Naive thymus-derived CD8-positive, alpha-beta T cell (primary cell): ENCODE results near the gene MAGI1. TPM values are rescaled to one million over a fixed set of nuclear protein-coding genes. Genes with fewer than 3 reads are reported as not detected.

Experiments
- ATAC-seq, 2 donors: fragments of 150-1000 bp; cut with Tn5 transposase in 1 of 2; sonication (Bioruptor Pico), chemical (Tn5 transposase) in 1 of 2; 1 replicate in 1 of 2; 2 replicates in 1 of 2; pipeline ENCODE4 v1.10.0; 2021; ENCODE audit warnings: mild to moderate bottlenecking in 2 of 2, moderate library complexity in 2 of 2
- POLR2A ChIA-PET: fragments of 350-600 bp; sonication (Branson Sonifier 250); formaldehyde crosslinking; loops from one replicate; lab custom pipeline; 2021; ENCODE audit warnings: antibody characterized with exemption; lab: Charles Lee
- DNase-seq, 10 donors: peaks; one replicate each; pipeline versions ENCODE4 v3.0.0 to v3.0.0-alpha.2; 2020 to 2022
- H3K27ac Mint-ChIP-seq, 10 donors: one replicate each; pipeline ENCODE4 v1.8.0; 2020 to 2022; ENCODE audit warnings: mild to moderate bottlenecking in 10 of 10, mixed read lengths in 10 of 10, moderate library complexity in 4 of 10, inconsistent platforms in 1 of 10
- H3K27me3 Mint-ChIP-seq, 5 donors: one replicate each; pipeline ENCODE4 v1.8.0; 2021 to 2022; ENCODE audit warnings: mixed read lengths in 5 of 5
- H3K36me3 Mint-ChIP-seq, 3 donors: one replicate each; pipeline ENCODE4 v1.8.0; 2020 to 2022; ENCODE audit warnings: mixed read lengths in 3 of 3, mild to moderate bottlenecking in 2 of 3, inconsistent platforms in 1 of 3
- H3K4me1 Mint-ChIP-seq, 4 donors: one replicate each; pipeline ENCODE4 v1.8.0; 2021 to 2022; ENCODE audit warnings: mixed read lengths in 4 of 4
- H3K4me3 Mint-ChIP-seq, 10 donors: one replicate each; pipeline ENCODE4 v1.8.0; 2020 to 2022; ENCODE audit warnings: mild to moderate bottlenecking in 10 of 10, mixed read lengths in 10 of 10, moderate library complexity in 6 of 10, inconsistent platforms in 1 of 10
- H3K9me3 Mint-ChIP-seq, 9 donors: one replicate each; pipeline ENCODE4 v1.8.0; 2020 to 2022; ENCODE audit warnings: mixed read lengths in 9 of 9, mild to moderate bottlenecking in 3 of 9, inconsistent platforms in 1 of 9, moderate library complexity in 1 of 9
- polyA plus RNA-seq, 3 donors: library from polyadenylated mRNA; unstranded; fragments of 300-500 nt; fragmentation: Illumina TruSeq; gene quantifications; one replicate each; pipeline ENCODE4 v1.2.3, GENCODE V29; 2021
- total RNA-seq, 8 experiments: library from RNA in 2 of 8; stranded (reverse) in 2 of 8; gene quantifications; one replicate each; pipeline ENCODE4 v1.2.3 and lab custom pipeline; 2021 to 2026

The MAGI1 gene
- total and polyA plus RNA-seq, 5 experiments from 2014 or later: not detected

DNA sequence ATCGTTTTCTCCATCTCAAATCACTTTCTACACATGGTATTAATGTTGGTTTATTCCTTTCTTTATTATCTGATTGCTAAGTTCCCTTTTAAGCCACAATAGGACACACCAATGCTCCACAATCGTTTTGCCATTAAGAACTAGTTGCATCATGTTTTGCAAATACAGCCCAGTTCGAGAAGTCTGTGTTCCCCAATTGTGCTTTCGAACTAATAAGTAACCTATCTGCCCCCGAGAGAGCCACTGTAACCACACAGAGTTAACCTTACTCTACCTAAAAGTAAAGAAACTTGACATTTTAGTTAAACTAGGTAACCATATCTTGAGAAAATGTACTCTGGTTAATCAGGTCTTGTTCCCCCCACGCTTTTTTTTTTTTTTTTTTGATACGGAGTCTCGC, 39.1 kb downstream of the MAGI1 start:
- no peak for ATAC-seq
- H3K27ac Mint-ChIP-seq: no peak overlapping the region
- no peaks in the 10 kb centered on the region for H3K36me3 Mint-ChIP-seq
- no peaks in the 10 kb centered on the region for H3K4me1 Mint-ChIP-seq
- DNase-seq: no peak
- POLR2A ChIA-PET: no interaction called here
- peaks cover 1 to 20% (median 4%) of the 10 kb centered on the region in 5 donors for H3K27me3 Mint-ChIP-seq
- H3K9me3 Mint-ChIP-seq: peaks cover 0 to 7% (median 0%) of the 10 kb centered on the region in 9 donors
- no peak overlapping the region for H3K4me3 Mint-ChIP-seq

DNA sequence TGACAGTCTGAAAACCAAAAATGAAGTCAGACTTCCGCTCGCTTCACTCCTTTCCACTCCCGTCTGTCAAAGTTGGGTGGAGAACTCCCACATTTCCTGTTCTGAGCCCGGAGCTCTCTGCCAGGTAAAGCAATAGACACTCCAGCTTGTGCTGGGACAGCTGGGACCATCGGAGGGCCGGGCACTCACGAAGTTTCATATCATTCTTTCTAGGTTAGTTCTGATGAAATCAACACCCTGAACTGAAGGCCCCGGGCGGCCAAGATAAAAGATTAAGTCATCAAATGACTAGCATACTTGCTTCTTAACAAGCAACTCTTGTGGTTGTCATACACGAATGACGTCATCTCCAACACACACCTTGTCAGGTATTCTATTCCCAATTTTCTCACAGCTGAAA, 42.1 kb downstream of the MAGI1 start:
- Mint-ChIP-seq H3K9me3 (peaks cover 0 to 8% (median 0%) of the 10 kb centered on the region in 9 donors), H3K27ac (no peak overlapping the region), H3K36me3 (no peaks in the 10 kb centered on the region), H3K4me3 (no peak overlapping the region), H3K4me1 (no peaks in the 10 kb centered on the region), H3K27me3 (peaks cover under 1 to 12% (median 1%) of the 10 kb centered on the region in 5 donors)
- DNase-seq: no peak
- POLR2A ChIA-PET: no interaction called here
- no peak for ATAC-seq

DNA sequence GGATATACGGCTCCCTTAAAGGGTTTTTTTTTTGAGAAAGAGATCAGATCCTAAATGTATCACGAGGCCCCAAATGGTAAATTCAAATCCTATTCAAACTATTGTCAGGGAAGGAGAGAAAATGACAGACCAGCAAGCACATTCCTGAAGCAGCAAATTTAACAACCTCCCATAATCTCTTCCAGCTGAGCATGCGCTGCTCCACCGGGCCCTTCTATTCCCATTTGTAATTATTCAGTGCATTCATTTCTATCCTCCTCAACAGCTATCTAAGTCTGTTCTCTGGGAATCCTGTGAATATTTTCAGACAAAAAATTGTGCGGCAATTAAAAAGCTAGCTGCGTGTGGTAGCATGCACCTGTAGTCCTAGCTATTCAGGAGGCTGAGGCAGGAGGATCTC, 43.2 kb downstream of the MAGI1 start:
- H3K27ac Mint-ChIP-seq: no peak overlapping the region
- H3K4me1 Mint-ChIP-seq: no peaks in the 10 kb centered on the region
- H3K4me3 Mint-ChIP-seq: no peak overlapping the region
- POLR2A ChIA-PET: no interaction called here
- H3K36me3 Mint-ChIP-seq: no peaks in the 10 kb centered on the region
- no peak for ATAC-seq
- no peak for DNase-seq
- peaks cover 0 to 8% (median 0%) of the 10 kb centered on the region in 9 donors for H3K9me3 Mint-ChIP-seq
- peaks cover 1 to 7% (median 1%) of the 10 kb centered on the region in 5 donors for H3K27me3 Mint-ChIP-seq

DNA sequence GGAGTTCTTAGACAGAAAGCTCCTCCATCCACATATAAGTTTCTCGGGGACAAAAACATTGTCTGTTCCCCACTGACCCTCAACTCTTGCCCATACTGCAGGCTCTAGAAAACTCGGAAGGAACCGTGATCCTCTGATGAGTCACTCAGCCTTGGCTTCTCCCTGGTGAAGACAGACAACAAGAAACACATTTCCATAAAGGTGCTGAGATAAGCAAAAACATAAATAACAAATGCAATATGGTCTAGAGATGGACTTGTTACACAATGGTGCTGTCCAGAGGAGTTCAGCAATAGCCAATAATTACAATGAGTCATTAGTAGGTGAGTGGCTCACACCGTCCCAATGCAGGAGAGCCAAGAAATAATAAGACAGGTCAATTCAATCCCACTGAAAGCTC, 43.7 kb downstream of the MAGI1 start:
- H3K27me3 Mint-ChIP-seq: peaks cover 0 to 8% (median 1%) of the 10 kb centered on the region in 5 donors
- POLR2A ChIA-PET: no interaction called here
- DNase-seq: no peak
- no peak for ATAC-seq
- no peak overlapping the region for H3K4me3 Mint-ChIP-seq
- H3K4me1 Mint-ChIP-seq: no peaks in the 10 kb centered on the region
- H3K36me3 Mint-ChIP-seq: no peaks in the 10 kb centered on the region
- no peak overlapping the region for H3K27ac Mint-ChIP-seq
- peaks cover 0 to 8% (median 0%) of the 10 kb centered on the region in 9 donors for H3K9me3 Mint-ChIP-seq

DNA sequence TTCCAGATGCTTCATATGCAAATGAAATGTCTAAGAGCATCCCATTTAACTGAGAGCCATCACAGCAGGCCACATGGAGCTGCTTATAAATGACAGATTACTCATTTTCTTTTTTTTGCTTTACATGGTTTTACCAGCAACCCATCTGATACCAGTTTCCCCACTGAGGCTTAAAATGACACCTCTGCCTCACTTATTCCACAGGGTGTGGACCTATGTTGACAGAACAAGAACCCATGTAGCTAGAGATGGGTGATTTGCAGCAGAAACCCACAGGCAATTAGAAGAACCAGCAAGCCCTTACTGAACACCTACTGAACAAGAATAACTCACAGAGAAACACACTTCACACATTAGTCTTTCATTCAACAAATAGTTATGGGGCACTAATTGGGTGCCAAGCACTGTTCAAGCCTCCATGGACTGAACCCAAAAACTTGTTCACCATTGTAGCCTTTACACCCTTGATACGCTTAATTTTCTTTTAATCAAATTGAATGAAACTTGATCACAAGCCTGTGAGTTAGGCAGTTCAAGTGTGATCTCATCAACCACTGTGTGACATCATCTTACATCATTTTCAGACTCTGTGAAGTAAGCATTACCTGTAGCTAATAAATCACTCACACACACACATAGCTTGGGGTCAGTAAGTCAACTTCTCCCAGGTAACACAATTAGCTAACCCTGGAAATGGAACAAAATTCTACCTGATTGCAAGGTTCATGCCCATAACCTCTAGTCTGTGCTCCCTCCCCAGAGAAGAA, 45.4 kb downstream of the MAGI1 start:
- DNase-seq (no peak), ATAC-seq (no peak)
- Mint-ChIP-seq H3K27me3 (peaks cover 1 to 11% (median 4%) of the 10 kb centered on the region in 5 donors), H3K27ac (no peak overlapping the region), H3K36me3 (no peaks in the 10 kb centered on the region), H3K4me3 (no peak overlapping the region), H3K9me3 (peaks cover 0 to 8% (median 0%) of the 10 kb centered on the region in 9 donors), H3K4me1 (no peaks in the 10 kb centered on the region)
- POLR2A ChIA-PET: no interaction called here

DNA sequence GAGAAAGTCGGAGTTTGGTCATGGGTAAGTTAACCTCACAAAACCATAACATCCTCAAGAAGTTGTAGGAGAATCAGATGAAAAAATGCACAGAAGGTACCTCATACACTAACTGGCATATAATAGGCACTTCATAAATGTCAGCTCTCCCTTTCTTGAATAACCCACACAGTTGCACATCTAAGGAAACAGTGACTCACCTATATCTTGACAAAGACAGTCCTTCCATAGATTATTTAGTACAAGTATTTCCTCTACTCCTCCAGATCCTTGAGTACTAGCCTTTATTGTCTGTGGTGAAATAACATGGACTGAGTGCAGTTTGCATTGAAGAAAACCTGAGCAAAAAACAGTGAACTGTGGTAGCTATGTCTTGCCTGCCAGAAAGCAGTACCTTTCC, 46.6 kb downstream of the MAGI1 start:
- H3K27ac Mint-ChIP-seq: no peak overlapping the region
- no peak for DNase-seq
- H3K4me1 Mint-ChIP-seq: no peaks in the 10 kb centered on the region
- ATAC-seq: no peak
- POLR2A ChIA-PET: no interaction called here
- no peak overlapping the region for H3K4me3 Mint-ChIP-seq
- H3K27me3 Mint-ChIP-seq: peaks cover 1 to 14% (median 5%) of the 10 kb centered on the region in 5 donors
- H3K9me3 Mint-ChIP-seq: peaks cover 0 to 5% (median 0%) of the 10 kb centered on the region in 9 donors
- H3K36me3 Mint-ChIP-seq: no peaks in the 10 kb centered on the region

DNA sequence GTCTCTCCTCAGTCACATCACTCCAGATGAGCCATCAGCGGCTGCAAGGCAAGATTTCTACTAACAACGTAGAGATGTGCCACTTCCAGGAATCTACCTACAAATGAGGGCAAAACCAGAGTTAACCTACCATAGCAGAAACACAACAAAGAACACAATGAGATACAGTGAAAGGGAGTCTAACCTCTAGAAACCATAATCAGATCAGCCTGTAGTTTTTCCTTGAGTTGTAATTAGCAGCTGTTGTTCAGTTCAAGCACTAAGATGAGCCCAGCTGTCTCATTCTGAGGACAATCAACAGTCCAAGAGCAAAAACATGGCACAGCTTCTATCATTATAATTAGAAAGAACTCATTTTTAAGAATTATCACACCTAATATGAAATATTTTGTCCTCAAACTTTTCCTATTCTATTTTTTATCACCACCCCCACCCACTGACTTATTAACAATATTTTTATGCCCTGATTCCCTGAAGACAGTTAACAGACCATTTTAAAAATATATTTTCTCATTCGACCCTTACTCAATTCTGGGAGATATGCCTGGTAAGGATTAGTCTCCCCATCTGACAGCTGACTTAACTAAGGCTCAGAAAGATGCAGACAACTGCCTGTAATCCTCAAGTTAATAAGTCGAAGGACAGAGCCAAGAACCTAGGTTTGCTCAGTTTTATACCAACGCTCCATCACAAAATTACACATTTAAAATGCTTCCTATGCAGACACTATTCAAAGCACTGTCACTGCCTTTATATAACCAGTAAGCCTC, 50.1 kb downstream of the MAGI1 start:
- peaks cover 0 to 6% (median 0%) of the 10 kb centered on the region in 9 donors for H3K9me3 Mint-ChIP-seq
- no peaks in the 10 kb centered on the region for H3K36me3 Mint-ChIP-seq
- peaks cover 1 to 14% (median 7%) of the 10 kb centered on the region in 5 donors for H3K27me3 Mint-ChIP-seq
- POLR2A ChIA-PET: no interaction called here
- no peaks in the 10 kb centered on the region for H3K4me1 Mint-ChIP-seq
- ATAC-seq (no peak), DNase-seq (no peak)
- H3K4me3 Mint-ChIP-seq: no peak overlapping the region
- H3K27ac Mint-ChIP-seq: no peak overlapping the region

DNA sequence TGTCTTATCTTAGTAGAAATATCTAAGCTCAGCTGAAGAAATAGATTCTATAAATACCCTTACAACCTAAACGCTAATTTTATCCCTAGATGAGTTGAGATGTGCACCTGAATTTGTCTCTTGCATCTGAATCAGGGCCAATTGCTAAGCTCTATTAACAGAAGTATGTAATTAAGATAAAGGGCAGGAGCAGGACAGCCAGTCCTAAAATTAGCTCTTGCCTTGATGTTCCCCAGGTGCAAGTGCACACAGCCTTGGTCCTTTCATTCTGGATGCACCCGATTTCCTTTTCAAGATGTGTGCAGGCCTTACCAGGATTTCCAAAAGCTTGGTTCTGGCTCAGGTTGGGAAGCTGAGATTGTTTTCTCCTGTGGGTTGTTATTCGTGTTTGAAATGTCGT, 52.4 kb downstream of the MAGI1 start:
- H3K9me3 Mint-ChIP-seq: peaks cover 0 to 3% (median 0%) of the 10 kb centered on the region in 9 donors
- no peak overlapping the region for H3K4me3 Mint-ChIP-seq
- POLR2A ChIA-PET: interaction anchor here (0.7 kb wide), 1 partner anchor 122 kb away, joined by 5 read pairs; no protein-coding TSS in a partner anchor
- H3K4me1 Mint-ChIP-seq: no peaks in the 10 kb centered on the region
- peaks cover 0 to 14% (median 7%) of the 10 kb centered on the region in 5 donors for H3K27me3 Mint-ChIP-seq
- ATAC-seq: no peak
- no peak for DNase-seq
- H3K27ac Mint-ChIP-seq: no peak overlapping the region
- H3K36me3 Mint-ChIP-seq: no peaks in the 10 kb centered on the region

DNA sequence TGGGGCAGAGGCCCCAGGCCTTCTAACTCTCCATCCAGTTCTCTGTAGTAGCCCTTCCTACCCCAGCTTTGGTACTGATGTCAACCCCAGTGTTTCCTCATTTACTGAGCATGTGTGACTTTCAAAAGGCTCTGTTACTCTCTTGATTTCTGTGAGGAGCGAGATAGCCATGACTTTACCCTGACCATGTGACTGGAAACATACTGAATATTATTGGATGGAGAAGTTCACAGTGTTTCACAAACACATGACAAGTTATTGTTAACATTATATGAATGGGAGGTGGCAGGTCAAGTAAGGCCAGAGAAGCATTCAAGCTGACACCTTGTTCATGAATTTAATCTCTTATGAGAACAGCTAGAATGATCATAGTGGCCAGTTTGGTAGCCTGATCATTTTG, 53.7 kb downstream of the MAGI1 start:
- H3K27me3 Mint-ChIP-seq: peaks cover 0 to 14% (median 5%) of the 10 kb centered on the region in 5 donors

DNA sequence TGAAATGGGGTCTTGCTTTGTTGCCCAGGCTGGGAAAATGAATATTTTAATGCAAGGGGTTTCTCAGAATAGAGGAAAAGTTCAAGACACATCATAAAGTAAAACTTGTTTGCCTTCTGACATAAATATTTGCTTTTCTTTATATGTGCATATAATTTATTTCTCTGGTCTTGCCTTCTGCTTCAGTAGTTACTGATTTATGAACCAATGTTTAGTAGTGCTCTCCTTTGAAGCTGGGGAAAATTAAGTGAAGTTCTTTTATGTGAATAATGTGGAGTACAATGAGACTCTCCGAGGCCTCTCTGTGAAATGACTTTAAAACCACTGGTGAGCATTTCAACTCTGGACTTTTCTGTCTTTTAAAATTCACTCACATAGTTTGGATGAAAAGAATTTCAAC, 55.6 kb downstream of the MAGI1 start:
- no peak for ATAC-seq
- Mint-ChIP-seq H3K27ac (no peak overlapping the region), H3K27me3 (peaks cover 0 to 4% (median 2%) of the 10 kb centered on the region in 5 donors), H3K36me3 (no peaks in the 10 kb centered on the region), H3K4me1 (no peaks in the 10 kb centered on the region), H3K4me3 (no peak overlapping the region), H3K9me3 (peaks cover 0 to 5% (median 0%) of the 10 kb centered on the region in 9 donors)
- DNase-seq: no peak
- POLR2A ChIA-PET: no interaction called here

More for the DNA sequence above, 53.7 kb downstream of the MAGI1 start:
- Mint-ChIP-seq H3K9me3 (peaks cover 0 to 4% (median 0%) of the 10 kb centered on the region in 9 donors), H3K4me1 (no peaks in the 10 kb centered on the region), H3K27ac (no peak overlapping the region), H3K36me3 (no peaks in the 10 kb centered on the region), H3K4me3 (no peak overlapping the region)
- POLR2A ChIA-PET: no interaction called here
- DNase-seq: no peak
- ATAC-seq: no peak

DNA sequence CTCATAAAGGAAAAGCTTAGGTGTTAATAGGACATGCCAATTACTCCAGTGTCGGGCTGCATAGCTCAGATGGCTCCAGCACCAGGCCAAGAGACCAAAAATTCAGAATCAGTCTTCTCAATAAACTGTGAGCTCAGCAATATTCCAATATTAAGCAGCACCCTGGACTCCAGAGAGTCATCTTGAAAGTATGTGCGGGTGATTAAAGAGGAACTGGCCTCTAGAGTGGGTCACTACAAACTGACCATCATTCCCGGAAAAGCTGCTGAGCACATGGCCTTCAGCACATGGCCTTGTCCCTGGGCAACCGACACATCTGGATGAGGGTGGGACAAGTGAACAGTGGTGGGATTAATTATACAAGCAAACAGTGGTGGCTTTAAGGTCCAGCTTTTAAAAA, 59.0 kb downstream of the MAGI1 start:
- no peak overlapping the region for H3K4me3 Mint-ChIP-seq
- peaks cover 0 to 2% (median 0%) of the 10 kb centered on the region in 4 donors for H3K4me1 Mint-ChIP-seq
- H3K27ac Mint-ChIP-seq: no peak overlapping the region
- POLR2A ChIA-PET: no interaction called here
- H3K27me3 Mint-ChIP-seq: peaks cover 0 to 4% (median 0%) of the 10 kb centered on the region in 5 donors
- ATAC-seq: no peak
- H3K9me3 Mint-ChIP-seq: peaks cover 0 to 5% (median 0%) of the 10 kb centered on the region in 9 donors
- no peak for DNase-seq
- no peaks in the 10 kb centered on the region for H3K36me3 Mint-ChIP-seq

DNA sequence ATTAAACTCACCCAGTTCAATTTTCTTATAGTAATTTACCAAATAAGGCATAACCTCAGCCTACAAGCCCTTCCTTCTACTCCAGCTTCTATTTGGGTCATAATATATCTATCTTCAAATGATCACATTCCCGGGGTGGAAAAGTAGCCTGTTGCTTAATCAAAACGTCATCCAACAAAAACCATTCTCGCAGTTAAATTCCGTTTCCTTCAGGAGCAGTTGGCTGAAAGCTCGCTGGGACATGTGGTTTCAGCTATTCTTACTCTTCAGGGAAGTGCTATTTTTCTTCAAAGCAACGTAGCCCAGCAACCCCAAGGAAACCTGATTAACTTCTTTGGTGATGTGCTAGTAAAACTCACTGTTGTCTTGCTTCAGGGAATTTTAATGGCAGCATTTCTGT, 59.6 kb downstream of the MAGI1 start:
- POLR2A ChIA-PET: no interaction called here
- H3K27me3 Mint-ChIP-seq: peaks cover 0 to 4% (median 0%) of the 10 kb centered on the region in 5 donors
- no peak overlapping the region for H3K27ac Mint-ChIP-seq
- ATAC-seq (no peak), DNase-seq (no peak)
- H3K4me1 Mint-ChIP-seq: peaks cover 0 to 2% (median 0%) of the 10 kb centered on the region in 4 donors
- no peak overlapping the region for H3K4me3 Mint-ChIP-seq
- H3K36me3 Mint-ChIP-seq: no peaks in the 10 kb centered on the region
- peaks cover 0 to 5% (median 0%) of the 10 kb centered on the region in 9 donors for H3K9me3 Mint-ChIP-seq

DNA sequence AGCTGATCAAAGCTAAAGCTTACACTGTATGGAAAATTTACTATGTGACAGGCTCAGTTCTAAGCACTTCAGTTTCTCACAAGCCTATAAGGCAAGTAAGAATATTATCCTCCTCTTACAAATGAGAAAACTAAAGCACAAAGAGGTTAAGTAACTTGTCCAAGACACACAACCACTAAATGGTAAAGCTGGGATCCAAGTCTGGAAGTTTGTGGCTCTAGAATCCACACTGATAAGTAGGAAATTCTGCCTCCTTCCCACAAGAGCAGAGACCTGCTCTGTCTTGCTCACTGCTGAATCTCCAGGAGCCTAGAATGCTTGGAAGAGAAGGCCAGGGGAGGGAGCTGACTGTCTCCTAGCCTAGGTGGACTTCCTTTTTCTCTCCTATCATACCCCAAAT, 60.6 kb downstream of the MAGI1 start:
- Mint-ChIP-seq H3K4me3 (no peak overlapping the region), H3K36me3 (no peaks in the 10 kb centered on the region), H3K4me1 (peaks cover 0 to 2% (median 0%) of the 10 kb centered on the region in 4 donors), H3K9me3 (peaks cover 0 to 5% (median 0%) of the 10 kb centered on the region in 9 donors), H3K27me3 (peaks cover 0 to 4% (median 0%) of the 10 kb centered on the region in 5 donors), H3K27ac (no peak overlapping the region)
- DNase-seq (no peak), ATAC-seq (no peak)
- POLR2A ChIA-PET: no interaction called here
